ENCODE data around the gene SHB.
"Not testable (repeated sequence)": the region's sequence is repeated elsewhere in the genome, so short reads cannot be mapped to it uniquely, and the experiment has no call there.

The SHB gene

GRCh38 chr9:37891042-37891441 is 178.0 kb downstream of the SHB start:
- not testable (repeated sequence) for H2AK5ac ChIP-seq (ENCODE audit: low read length, severe bottlenecking)
- WGBS, result 99% methylated on average over 11 of the region's 17 CpGs

GRCh38 chr9:37889536-37889935 is 179.5 kb downstream of the SHB start:
- Histone ChIP-seq H3K4me3 (ENCODE audit: insufficient read depth in 1 of 2, low read depth in 1 of 2, low read length in 2 of 2) (no peak overlapping the region), H3K4me1 (ENCODE audit: control insufficient read depth, insufficient read depth, low read depth, low read length) (no peaks in the 10 kb centered on the region), H4K91ac (ENCODE audit: low read length) (no peak overlapping the region), H3K36me3 (ENCODE audit: control insufficient read depth in 1 of 2, insufficient read depth in 2 of 2, low read depth in 1 of 2, low read length in 2 of 2) (peaks cover 26 to 72% of the 10 kb centered on the region in 2 experiments), H2AFZ (ENCODE audit: low read depth, low read length) (no peak overlapping the region), H2BK12ac (ENCODE audit: low read length in 2 of 2) (no peak overlapping the region), H3K9me3 (ENCODE audit: control insufficient read depth, low read length) (no peaks in the 10 kb centered on the region), H3K23ac (ENCODE audit: low read length in 2 of 2) (no peak overlapping the region), H3K14ac (ENCODE audit: low read length in 2 of 2) (no peak overlapping the region), H3K4me2 (ENCODE audit: low read length, poor library complexity, severe bottlenecking) (no peak overlapping the region), H3K9ac (ENCODE audit: low read length) (no peak overlapping the region), H2BK120ac (ENCODE audit: low read depth, low read length) (no peak overlapping the region), H3K27me3 (ENCODE audit: control insufficient read depth in 1 of 2, insufficient read depth in 1 of 2, low read length in 2 of 2) (no peaks in the 10 kb centered on the region), H2BK15ac (ENCODE audit: low read depth, poor library complexity, severe bottlenecking) (no peak overlapping the region), H3K4ac (ENCODE audit: low read depth in 1 of 2, low read length in 2 of 2) (no peak overlapping the region), H3K27ac (ENCODE audit: low read length, poor library complexity, severe bottlenecking) (no peak overlapping the region), H2AK5ac (ENCODE audit: low read length, severe bottlenecking) (no peak overlapping the region), H2BK5ac (ENCODE audit: low read depth, low read length, poor library complexity, severe bottlenecking) (no peak overlapping the region), H3K18ac (ENCODE audit: low read depth in 1 of 2, low read length in 2 of 2) (no peak overlapping the region), H3K79me1 (replicated peaks; ENCODE audit: low read length, poor library complexity, severe bottlenecking) (peaks cover 31% of the 10 kb centered on the region), H4K8ac (ENCODE audit: low read length) (no peak overlapping the region)
- no peak for DNase-seq

More at GRCh38 chr9:37891042-37891441, 178.0 kb downstream of the SHB start:
- H3K4me2 ChIP-seq (ENCODE audit: low read length, poor library complexity, severe bottlenecking); H3K27ac ChIP-seq (ENCODE audit: low read length, poor library complexity, severe bottlenecking); H2BK15ac ChIP-seq (ENCODE audit: low read depth, poor library complexity, severe bottlenecking); H3K4me3 ChIP-seq (ENCODE audit: insufficient read depth in 1 of 2, low read depth in 1 of 2, low read length in 2 of 2); H3K4me1 ChIP-seq (ENCODE audit: control insufficient read depth, insufficient read depth, low read depth, low read length); H3K23ac ChIP-seq (ENCODE audit: low read length in 2 of 2); H2BK5ac ChIP-seq (ENCODE audit: low read depth, low read length, poor library complexity, severe bottlenecking); DNase-seq; H3K9ac ChIP-seq (ENCODE audit: low read length); H4K8ac ChIP-seq (ENCODE audit: low read length); H3K4ac ChIP-seq (ENCODE audit: low read depth in 1 of 2, low read length in 2 of 2); H2BK12ac ChIP-seq (ENCODE audit: low read length in 2 of 2); H3K14ac ChIP-seq (ENCODE audit: low read length in 2 of 2); H3K18ac ChIP-seq (ENCODE audit: low read depth in 1 of 2, low read length in 2 of 2); H4K91ac ChIP-seq (ENCODE audit: low read length); H3K27me3 ChIP-seq (ENCODE audit: control insufficient read depth in 1 of 2, insufficient read depth in 1 of 2, low read length in 2 of 2); H2BK120ac ChIP-seq (ENCODE audit: low read depth, low read length); H2AFZ ChIP-seq (ENCODE audit: low read depth, low read length); H3K9me3 ChIP-seq (ENCODE audit: control insufficient read depth, low read length): not testable (repeated sequence)
- Histone ChIP-seq H3K36me3 (ENCODE audit: control insufficient read depth in 1 of 2, insufficient read depth in 2 of 2, low read depth in 1 of 2, low read length in 2 of 2) (peaks cover 26 to 74% of the 10 kb centered on the region in 2 experiments), H3K79me1 (replicated peaks; ENCODE audit: low read length, poor library complexity, severe bottlenecking) (peaks cover 30% of the 10 kb centered on the region)

GRCh38 chr9:37887977-37888583 is 180.9 kb downstream of the SHB start:
- H3K14ac ChIP-seq (ENCODE audit: low read length in 2 of 2); H2BK5ac ChIP-seq (ENCODE audit: low read depth, low read length, poor library complexity, severe bottlenecking); H2BK120ac ChIP-seq (ENCODE audit: low read depth, low read length); H3K9ac ChIP-seq (ENCODE audit: low read length); H3K4me2 ChIP-seq (ENCODE audit: low read length, poor library complexity, severe bottlenecking); H3K9me3 ChIP-seq (ENCODE audit: control insufficient read depth, low read length); H3K23ac ChIP-seq (ENCODE audit: low read length in 2 of 2); H3K27ac ChIP-seq (ENCODE audit: low read length, poor library complexity, severe bottlenecking); H3K4ac ChIP-seq (ENCODE audit: low read depth in 1 of 2, low read length in 2 of 2); H3K27me3 ChIP-seq (ENCODE audit: control insufficient read depth in 1 of 2, insufficient read depth in 1 of 2, low read length in 2 of 2); H3K4me3 ChIP-seq (ENCODE audit: insufficient read depth in 1 of 2, low read depth in 1 of 2, low read length in 2 of 2); H4K91ac ChIP-seq (ENCODE audit: low read length); H2BK15ac ChIP-seq (ENCODE audit: low read depth, poor library complexity, severe bottlenecking); H2AK5ac ChIP-seq (ENCODE audit: low read length, severe bottlenecking); H4K8ac ChIP-seq (ENCODE audit: low read length); H3K4me1 ChIP-seq (ENCODE audit: control insufficient read depth, insufficient read depth, low read depth, low read length); H2AFZ ChIP-seq (ENCODE audit: low read depth, low read length); H3K18ac ChIP-seq (ENCODE audit: low read depth in 1 of 2, low read length in 2 of 2); H2BK12ac ChIP-seq (ENCODE audit: low read length in 2 of 2): not testable (repeated sequence)
- peak; percentile 74 for DNase-seq
- Histone ChIP-seq H3K36me3 (ENCODE audit: control insufficient read depth in 1 of 2, insufficient read depth in 2 of 2, low read depth in 1 of 2, low read length in 2 of 2) (peaks cover 24 to 61% of the 10 kb centered on the region in 2 experiments), H3K79me1 (replicated peaks; ENCODE audit: low read length, poor library complexity, severe bottlenecking) (peaks cover 31% of the 10 kb centered on the region)
- 95% methylated on average over 7 of the region's 11 CpGs for WGBS

GRCh38 chr9:37880916-37881479 is 188.0 kb downstream of the SHB start:
- no peak overlapping the region for H3K9ac ChIP-seq (ENCODE audit: low read length)
- DNase-seq, result no peak
- H3K23ac ChIP-seq (ENCODE audit: low read length in 2 of 2), result no peak overlapping the region
- H2BK15ac ChIP-seq (ENCODE audit: low read depth, poor library complexity, severe bottlenecking), result no peak overlapping the region
- no peaks in the 10 kb centered on the region for H3K27me3 ChIP-seq (ENCODE audit: control insufficient read depth in 1 of 2, insufficient read depth in 1 of 2, low read length in 2 of 2)
- no peak overlapping the region for H3K27ac ChIP-seq (ENCODE audit: low read length, poor library complexity, severe bottlenecking)
- no peak overlapping the region for H3K18ac ChIP-seq (ENCODE audit: low read depth in 1 of 2, low read length in 2 of 2)
- 96% methylated on average over 2 of the region's 2 CpGs for WGBS
- peaks cover 17% of the 10 kb centered on the region for H3K79me1 ChIP-seq (replicated peaks; ENCODE audit: low read length, poor library complexity, severe bottlenecking)
- no peak overlapping the region for H2AFZ ChIP-seq (ENCODE audit: low read depth, low read length)
- H4K91ac ChIP-seq (ENCODE audit: low read length), result no peak overlapping the region
- H4K8ac ChIP-seq (ENCODE audit: low read length), result no peak overlapping the region
- H3K9me3 ChIP-seq (ENCODE audit: control insufficient read depth, low read length), result peaks cover 10% of the 10 kb centered on the region
- no peak overlapping the region for H3K4ac ChIP-seq (ENCODE audit: low read depth in 1 of 2, low read length in 2 of 2)
- H2BK120ac ChIP-seq (ENCODE audit: low read depth, low read length), result no peak overlapping the region
- no peak overlapping the region for H2BK5ac ChIP-seq (ENCODE audit: low read depth, low read length, poor library complexity, severe bottlenecking)
- no peak overlapping the region for H3K4me3 ChIP-seq (ENCODE audit: insufficient read depth in 1 of 2, low read depth in 1 of 2, low read length in 2 of 2)
- no peak overlapping the region for H3K14ac ChIP-seq (ENCODE audit: low read length in 2 of 2)
- H3K4me2 ChIP-seq (ENCODE audit: low read length, poor library complexity, severe bottlenecking), result no peak overlapping the region
- H3K4me1 ChIP-seq (ENCODE audit: control insufficient read depth, insufficient read depth, low read depth, low read length), result no peaks in the 10 kb centered on the region
- no peak overlapping the region for H2AK5ac ChIP-seq (ENCODE audit: low read length, severe bottlenecking)
- H2BK12ac ChIP-seq (ENCODE audit: low read length in 2 of 2), result no peak overlapping the region
- H3K36me3 ChIP-seq (ENCODE audit: control insufficient read depth in 1 of 2, insufficient read depth in 2 of 2, low read depth in 1 of 2, low read length in 2 of 2), result peaks cover 21 to 70% of the 10 kb centered on the region in 2 experiments

Measured in mesenchymal stem cell (in vitro differentiated cells and primary cell).